Measurements from ENCODE around the gene CUX1.

Gene CUX1

GRCh38 chr7:101875283-101875846, 57.9 kb downstream of the CUX1 start:
- no peak for TF ChIP-seq CTCF (IDR thresholded peaks at IDR 0.05; ENCODE audit: low read depth, low read length)
- H3K4me3 ChIP-seq (replicated peaks in 1 of 2; ENCODE audit: low read depth in 2 of 2, low read length in 2 of 2) = no peak overlapping the region
- no peak for DNase-seq (ENCODE audit: low read depth in 2 of 2)

- TF ChIP-seq CTCF (IDR thresholded peaks at IDR 0.05; ENCODE audit: low read depth, low read length) = no peak
- no peak overlapping the region for H3K4me3 ChIP-seq (replicated peaks in 1 of 2; ENCODE audit: low read depth in 2 of 2, low read length in 2 of 2)
- no peak for DNase-seq (ENCODE audit: low read depth in 2 of 2)
These were observed 60.6 kb downstream of the CUX1 start for GRCh38 chr7:101877882-101878591.

DNA sequence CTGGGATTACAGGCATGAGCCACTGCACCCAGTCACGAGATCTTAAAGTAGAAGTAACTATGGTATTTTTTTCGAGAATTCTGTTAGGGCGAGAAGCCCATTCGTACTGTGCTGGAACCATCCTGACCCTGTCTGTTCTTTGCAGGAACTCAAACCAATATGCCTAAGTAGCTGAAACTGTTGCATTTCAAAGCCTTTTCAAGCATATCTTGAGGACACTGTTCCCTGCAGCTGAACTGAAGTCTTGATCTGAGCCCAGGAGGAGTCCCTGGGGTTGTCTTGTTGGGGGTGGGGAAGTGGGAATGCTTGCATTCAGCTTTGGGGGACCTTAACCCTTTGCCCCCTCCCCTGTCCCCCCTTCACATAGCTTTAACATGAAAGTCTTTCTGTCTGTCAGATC, 61.5 kb downstream of the CUX1 start:
- DNase-seq (ENCODE audit: low read depth in 2 of 2) = no peak
- TF ChIP-seq CTCF (IDR thresholded peaks at IDR 0.05; ENCODE audit: low read depth, low read length) = no peak
- H3K4me3 ChIP-seq (replicated peaks in 1 of 2; ENCODE audit: low read depth in 2 of 2, low read length in 2 of 2) = no peak overlapping the region

GRCh38 chr7:101879565-101879964, 62.1 kb downstream of the CUX1 start:
- TF ChIP-seq CTCF (IDR thresholded peaks at IDR 0.05; ENCODE audit: low read depth, low read length) = no peak
- no peak overlapping the region for H3K4me3 ChIP-seq (replicated peaks in 1 of 2; ENCODE audit: low read depth in 2 of 2, low read length in 2 of 2)
- DNase-seq (ENCODE audit: low read depth in 2 of 2) = no peak

DNA sequence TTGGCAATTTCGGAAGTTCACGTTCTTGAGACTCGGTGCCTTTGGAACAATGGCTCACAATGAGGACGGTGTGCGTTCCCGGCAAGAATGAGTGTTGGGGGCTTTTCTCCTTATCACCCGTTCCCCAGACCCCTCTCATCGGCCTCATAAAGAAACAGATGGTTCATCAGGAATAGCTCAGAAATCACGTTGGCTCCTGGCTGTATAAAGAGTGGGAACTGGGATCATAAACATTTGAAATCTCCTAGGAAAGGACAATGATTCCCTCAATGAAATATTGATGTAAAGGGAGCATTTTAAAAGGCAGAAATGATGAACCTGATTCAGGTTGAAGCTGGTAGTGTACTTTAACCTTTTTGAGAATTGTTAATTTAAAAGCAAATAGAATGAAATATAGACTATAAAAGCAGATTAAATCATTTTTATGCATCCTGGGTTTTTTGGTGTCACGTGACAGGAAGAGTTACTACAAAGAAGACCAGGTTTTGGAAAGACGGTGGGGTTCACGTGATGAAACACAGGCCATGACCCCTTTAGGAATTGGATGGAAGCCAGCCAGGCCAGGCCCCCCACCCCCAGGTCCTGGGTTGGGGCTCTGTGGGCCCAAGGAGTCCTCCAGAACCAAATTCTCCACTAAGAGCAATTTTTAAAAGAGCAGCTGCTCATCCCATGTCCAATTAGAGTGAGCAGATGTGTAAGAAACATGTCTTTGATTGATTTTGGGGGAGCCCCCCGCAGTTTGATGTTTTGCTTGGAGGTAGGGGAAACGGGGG, 63.0 kb downstream of the CUX1 start:
- no peak for DNase-seq (ENCODE audit: low read depth in 2 of 2)
- H3K4me3 ChIP-seq (replicated peaks in 1 of 2; ENCODE audit: low read depth in 2 of 2, low read length in 2 of 2) = no peak overlapping the region
- no peak for TF ChIP-seq CTCF (IDR thresholded peaks at IDR 0.05; ENCODE audit: low read depth, low read length)

GRCh38 chr7:101882005-101882421, 64.6 kb downstream of the CUX1 start:
- H3K4me3 ChIP-seq (replicated peaks in 1 of 2; ENCODE audit: low read depth in 2 of 2, low read length in 2 of 2) = no peak overlapping the region
- DNase-seq (ENCODE audit: low read depth in 2 of 2) = peak; percentile 90 to 99
- TF ChIP-seq CTCF (IDR thresholded peaks at IDR 0.05; ENCODE audit: low read depth, low read length) = no peak

Measured in cardiac fibroblast (primary cell).